ENCODE measurements around the gene COL5A1. TPM values are rescaled to one million over a fixed set of nuclear protein-coding genes. Genes with fewer than 3 reads are reported as not detected.

The COL5A1 gene
- total RNA-seq, 1 experiment from 2014 or later: 10.6 TPM

GRCh38 chr9:134685784-134686183, 44.2 kb downstream of the COL5A1 start:
- no peaks in the 10 kb centered on the region for H3K4me1 ChIP-seq (ENCODE audit: insufficient read depth, low read length)
- H3K9me2 ChIP-seq (replicated peaks; ENCODE audit: low read length): no peaks in the 10 kb centered on the region
- H3K27me3 ChIP-seq (ENCODE audit: low read length): no peaks in the 10 kb centered on the region
- H3K9ac ChIP-seq (ENCODE audit: low read length): no peak overlapping the region
- no peak overlapping the region for H2AFZ ChIP-seq (ENCODE audit: low read length)
- no peaks in the 10 kb centered on the region for H3K9me3 ChIP-seq (ENCODE audit: low read length)
- POLR2A ChIA-PET (ENCODE audit: unreplicated experiment): no interaction called here
- H3K79me2 ChIP-seq (ENCODE audit: low read length): no peaks in the 10 kb centered on the region
- no peaks in the 10 kb centered on the region for H3K36me3 ChIP-seq (ENCODE audit: low read depth, low read length)
- no peak for TF ChIP-seq EZH2 (IDR thresholded peaks at IDR 0.05; ENCODE audit: low read length, unreplicated experiment)
- BruUV-seq (replicated peaks): no TSS peak
- CTCF ChIA-PET: no interaction called here
- no peak overlapping the region for H3K4me3 ChIP-seq (ENCODE audit: low read length)
- no peak overlapping the region for H3K4me2 ChIP-seq (ENCODE audit: low read length)
- ATAC-seq: no peak
- DNase-seq: no peak
- no peaks in the 10 kb centered on the region for H3F3A ChIP-seq (ENCODE audit: low read length, unreplicated experiment)
- H3K27ac ChIP-seq (ENCODE audit: low read length): no peak overlapping the region
- intact Hi-C loops (cut with micrococcal nuclease): no loop called here
- H4K20me1 ChIP-seq (ENCODE audit: low read length): no peaks in the 10 kb centered on the region

GRCh38 chr9:134686896-134687295, 45.3 kb downstream of the COL5A1 start:
- Histone ChIP-seq H4K20me1 (ENCODE audit: low read length) (no peaks in the 10 kb centered on the region), H3K9ac (ENCODE audit: low read length) (no peak overlapping the region), H3K4me1 (ENCODE audit: insufficient read depth, low read length) (no peaks in the 10 kb centered on the region), H3K9me3 (ENCODE audit: low read length) (no peaks in the 10 kb centered on the region), H3K36me3 (ENCODE audit: low read depth, low read length) (no peaks in the 10 kb centered on the region), H3K27ac (ENCODE audit: low read length) (no peak overlapping the region), H3K79me2 (ENCODE audit: low read length) (no peaks in the 10 kb centered on the region), H2AFZ (ENCODE audit: low read length) (no peak overlapping the region), H3K4me3 (ENCODE audit: low read length) (no peak overlapping the region), H3K4me2 (ENCODE audit: low read length) (no peak overlapping the region), H3K9me2 (replicated peaks; ENCODE audit: low read length) (no peaks in the 10 kb centered on the region), H3F3A (ENCODE audit: low read length, unreplicated experiment) (no peaks in the 10 kb centered on the region), H3K27me3 (ENCODE audit: low read length) (no peaks in the 10 kb centered on the region)
- TF ChIP-seq CTCF (conservative IDR thresholded peaks at IDR 0.05; ENCODE audit: low read depth, low read length) (no peak), EZH2phosphoT487 (IDR thresholded peaks at IDR 0.05; ENCODE audit: borderline replicate concordance, low read length) (no peak), EZH2 (IDR thresholded peaks at IDR 0.05; ENCODE audit: low read length, unreplicated experiment) (no peak)
- ATAC-seq (no peak), DNase-seq (no peak)
- BruUV-seq (replicated peaks): no TSS peak
- intact Hi-C loops (cut with micrococcal nuclease): no loop called here
- CTCF ChIA-PET: no interaction called here
- POLR2A ChIA-PET (ENCODE audit: unreplicated experiment): no interaction called here

- no peaks in the 10 kb centered on the region for H3K79me2 ChIP-seq (ENCODE audit: low read length)
- H2AFZ ChIP-seq (ENCODE audit: low read length): no peak overlapping the region
- H3K27ac ChIP-seq (ENCODE audit: low read length): no peak overlapping the region
- ChIA-PET CTCF (no interaction called here), POLR2A (ENCODE audit: unreplicated experiment) (no interaction called here)
- H4K20me1 ChIP-seq (ENCODE audit: low read length): no peaks in the 10 kb centered on the region
- no TSS peak for BruUV-seq (replicated peaks)
- H3K27me3 ChIP-seq (ENCODE audit: low read length): no peaks in the 10 kb centered on the region
- DNase-seq: no peak
- no peak overlapping the region for H3K4me3 ChIP-seq (ENCODE audit: low read length)
- TF ChIP-seq CTCF (conservative IDR thresholded peaks at IDR 0.05; ENCODE audit: low read depth, low read length): no peak
- TF ChIP-seq EZH2phosphoT487 (IDR thresholded peaks at IDR 0.05; ENCODE audit: borderline replicate concordance, low read length): no peak
- H3F3A ChIP-seq (ENCODE audit: low read length, unreplicated experiment): no peaks in the 10 kb centered on the region
- no peaks in the 10 kb centered on the region for H3K4me1 ChIP-seq (ENCODE audit: insufficient read depth, low read length)
- H3K9me3 ChIP-seq (ENCODE audit: low read length): no peaks in the 10 kb centered on the region
- ATAC-seq: no peak
- H3K9me2 ChIP-seq (replicated peaks; ENCODE audit: low read length): no peaks in the 10 kb centered on the region
- no peak overlapping the region for H3K9ac ChIP-seq (ENCODE audit: low read length)
- intact Hi-C loops (cut with micrococcal nuclease): no loop called here
- no peak overlapping the region for H3K4me2 ChIP-seq (ENCODE audit: low read length)
- no peaks in the 10 kb centered on the region for H3K36me3 ChIP-seq (ENCODE audit: low read depth, low read length)
Observed at GRCh38 chr9:134687556-134687955, 46.0 kb downstream of the COL5A1 start.
